GM23248 (cell line): ENCODE results near the gene CORO2A.

Source experiments
- EZH2 ChIP-seq: fragments of 200-600 bp; sonication (generic); IDR thresholded peaks from 2 replicates; pipeline ENCODE4 v1.6.1; 2018; ENCODE audit warnings: antibody characterized with exemption, mild to moderate bottlenecking; ENCODE audit not compliant: insufficient read depth, poor library complexity, severe bottlenecking
- EZH2phosphoT487 ChIP-seq: fragments of 200-600 bp; sonication (generic); IDR thresholded peaks from 2 replicates; pipeline ENCODE4 v1.6.1; 2018; ENCODE audit warnings: antibody characterized with exemption, moderate library complexity, mild to moderate bottlenecking, low read depth; ENCODE audit not compliant: insufficient read depth

GRCh38 chr9:98209530-98209929 lies 17.1 kb upstream of the CORO2A start:
- TF ChIP-seq EZH2phosphoT487, result no peak
- TF ChIP-seq EZH2, result no peak
